ENCODE measurements around the gene CNNM4.

The CNNM4 gene

GRCh38 chr2:96775160-96775559 lies 14.5 kb downstream of the CNNM4 start:
- Histone ChIP-seq H3K9me3 (ENCODE audit: insufficient read depth, low read depth, low read length) (no peaks in the 10 kb centered on the region), H2AFZ (ENCODE audit: low read length) (no peak overlapping the region), H3K9me2 (replicated peaks; ENCODE audit: low read depth, low read length) (no peaks in the 10 kb centered on the region), H3K4me2 (ENCODE audit: low read depth, low read length, poor library complexity, severe bottlenecking) (no peak overlapping the region), H3K79me2 (ENCODE audit: insufficient read depth, low read length) (no peaks in the 10 kb centered on the region), H3K9ac (ENCODE audit: low read depth, low read length, poor library complexity, severe bottlenecking) (no peak overlapping the region), H3K4me1 (ENCODE audit: insufficient read depth, low read length, poor library complexity, severe bottlenecking) (peaks cover 5% of the 10 kb centered on the region), H3K36me3 (ENCODE audit: insufficient read depth, low read length) (no peaks in the 10 kb centered on the region), H3K27me3 (ENCODE audit: insufficient read depth, low read length, poor library complexity, severe bottlenecking) (no peaks in the 10 kb centered on the region), H3K4me3 (ENCODE audit: low read length, poor library complexity, severe bottlenecking) (no peak overlapping the region), H4K20me1 (ENCODE audit: insufficient read depth, low read length, poor library complexity, severe bottlenecking) (no peaks in the 10 kb centered on the region), H3F3A (ENCODE audit: low read depth) (no peaks in the 10 kb centered on the region)
- no peak for TF ChIP-seq EZH2phosphoT487 (IDR thresholded peaks at IDR 0.05; ENCODE audit: borderline replicate concordance)
- TF ChIP-seq, protein P1, sequence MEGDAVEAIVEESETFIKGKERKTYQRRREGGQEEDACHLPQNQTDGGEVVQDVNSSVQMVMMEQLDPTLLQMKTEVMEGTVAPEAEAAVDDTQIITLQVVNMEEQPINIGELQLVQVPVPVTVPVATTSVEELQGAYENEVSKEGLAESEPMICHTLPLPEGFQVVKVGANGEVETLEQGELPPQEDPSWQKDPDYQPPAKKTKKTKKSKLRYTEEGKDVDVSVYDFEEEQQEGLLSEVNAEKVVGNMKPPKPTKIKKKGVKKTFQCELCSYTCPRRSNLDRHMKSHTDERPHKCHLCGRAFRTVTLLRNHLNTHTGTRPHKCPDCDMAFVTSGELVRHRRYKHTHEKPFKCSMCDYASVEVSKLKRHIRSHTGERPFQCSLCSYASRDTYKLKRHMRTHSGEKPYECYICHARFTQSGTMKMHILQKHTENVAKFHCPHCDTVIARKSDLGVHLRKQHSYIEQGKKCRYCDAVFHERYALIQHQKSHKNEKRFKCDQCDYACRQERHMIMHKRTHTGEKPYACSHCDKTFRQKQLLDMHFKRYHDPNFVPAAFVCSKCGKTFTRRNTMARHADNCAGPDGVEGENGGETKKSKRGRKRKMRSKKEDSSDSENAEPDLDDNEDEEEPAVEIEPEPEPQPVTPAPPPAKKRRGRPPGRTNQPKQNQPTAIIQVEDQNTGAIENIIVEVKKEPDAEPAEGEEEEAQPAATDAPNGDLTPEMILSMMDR (conservative IDR thresholded peaks at IDR 0.05; ENCODE audit: low read length) = no peak

- Histone ChIP-seq H2AFZ (ENCODE audit: low read length) (no peak overlapping the region), H3K9me2 (replicated peaks; ENCODE audit: low read depth, low read length) (no peaks in the 10 kb centered on the region), H3K79me2 (ENCODE audit: insufficient read depth, low read length) (no peaks in the 10 kb centered on the region), H3K4me3 (ENCODE audit: low read length, poor library complexity, severe bottlenecking) (no peak overlapping the region), H4K20me1 (ENCODE audit: insufficient read depth, low read length, poor library complexity, severe bottlenecking) (no peaks in the 10 kb centered on the region), H3K27me3 (ENCODE audit: insufficient read depth, low read length, poor library complexity, severe bottlenecking) (no peaks in the 10 kb centered on the region), H3K9me3 (ENCODE audit: insufficient read depth, low read depth, low read length) (no peaks in the 10 kb centered on the region), H3K9ac (ENCODE audit: low read depth, low read length, poor library complexity, severe bottlenecking) (no peak overlapping the region), H3K4me1 (ENCODE audit: insufficient read depth, low read length, poor library complexity, severe bottlenecking) (no peaks in the 10 kb centered on the region), H3F3A (ENCODE audit: low read depth) (no peaks in the 10 kb centered on the region), H3K4me2 (ENCODE audit: low read depth, low read length, poor library complexity, severe bottlenecking) (no peak overlapping the region), H3K36me3 (ENCODE audit: insufficient read depth, low read length) (no peaks in the 10 kb centered on the region)
- TF ChIP-seq EZH2phosphoT487 (IDR thresholded peaks at IDR 0.05; ENCODE audit: borderline replicate concordance) = no peak
- TF ChIP-seq, protein P1 (conservative IDR thresholded peaks at IDR 0.05; ENCODE audit: low read length) = no peak
Observed at GRCh38 chr2:96783388-96783787, 22.7 kb downstream of the CNNM4 start.

DNA sequence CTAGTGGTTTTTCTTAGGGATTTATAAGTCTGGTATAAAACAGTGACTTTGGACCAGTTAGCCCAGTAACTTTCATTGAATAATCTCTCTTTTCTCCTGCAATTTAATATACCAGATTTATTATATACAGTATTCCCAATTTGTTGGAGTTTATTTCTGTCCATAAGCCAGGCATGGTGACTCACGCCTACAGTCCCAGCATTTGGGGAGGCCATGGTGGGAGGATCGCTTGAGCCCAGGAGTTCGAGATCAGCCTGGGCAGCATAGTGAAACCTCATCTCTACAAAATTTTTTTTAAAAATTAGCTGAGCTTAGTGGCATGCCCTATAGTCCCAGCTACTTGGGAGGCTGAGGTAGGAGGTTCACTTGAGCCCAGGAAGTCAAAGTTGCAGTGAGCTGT lies 26.7 kb downstream of the CNNM4 start:
- H3F3A ChIP-seq (ENCODE audit: low read depth) = no peaks in the 10 kb centered on the region
- no peaks in the 10 kb centered on the region for H3K4me1 ChIP-seq (ENCODE audit: insufficient read depth, low read length, poor library complexity, severe bottlenecking)
- no peaks in the 10 kb centered on the region for H3K9me2 ChIP-seq (replicated peaks; ENCODE audit: low read depth, low read length)
- no peak overlapping the region for H3K9ac ChIP-seq (ENCODE audit: low read depth, low read length, poor library complexity, severe bottlenecking)
- TF ChIP-seq EZH2phosphoT487 (IDR thresholded peaks at IDR 0.05; ENCODE audit: borderline replicate concordance) = no peak
- TF ChIP-seq, protein P1 (conservative IDR thresholded peaks at IDR 0.05; ENCODE audit: low read length) = no peak
- no peak overlapping the region for H3K4me2 ChIP-seq (ENCODE audit: low read depth, low read length, poor library complexity, severe bottlenecking)
- H2AFZ ChIP-seq (ENCODE audit: low read length) = no peak overlapping the region
- H3K27me3 ChIP-seq (ENCODE audit: insufficient read depth, low read length, poor library complexity, severe bottlenecking) = no peaks in the 10 kb centered on the region
- H3K4me3 ChIP-seq (ENCODE audit: low read length, poor library complexity, severe bottlenecking) = no peak overlapping the region
- H4K20me1 ChIP-seq (ENCODE audit: insufficient read depth, low read length, poor library complexity, severe bottlenecking) = no peaks in the 10 kb centered on the region
- H3K79me2 ChIP-seq (ENCODE audit: insufficient read depth, low read length) = no peaks in the 10 kb centered on the region
- H3K36me3 ChIP-seq (ENCODE audit: insufficient read depth, low read length) = no peaks in the 10 kb centered on the region
- no peaks in the 10 kb centered on the region for H3K9me3 ChIP-seq (ENCODE audit: insufficient read depth, low read depth, low read length)

Measured in Loucy (cell line).